HG03064 (cell line): Measurements from ENCODE around the gene PLEKHG5.
"Not testable (repeated sequence)": the region's sequence is repeated elsewhere in the genome, so short reads cannot be mapped to it uniquely, and the experiment has no call there.

Experiments used
- ATAC-seq: cut with Tn5 transposase; IDR thresholded peaks from one replicate; pipeline ENCODE4 v1.9.1; 2021; ENCODE audit warnings: low read depth; ENCODE audit not compliant: unreplicated experiment

The PLEKHG5 gene

DNA sequence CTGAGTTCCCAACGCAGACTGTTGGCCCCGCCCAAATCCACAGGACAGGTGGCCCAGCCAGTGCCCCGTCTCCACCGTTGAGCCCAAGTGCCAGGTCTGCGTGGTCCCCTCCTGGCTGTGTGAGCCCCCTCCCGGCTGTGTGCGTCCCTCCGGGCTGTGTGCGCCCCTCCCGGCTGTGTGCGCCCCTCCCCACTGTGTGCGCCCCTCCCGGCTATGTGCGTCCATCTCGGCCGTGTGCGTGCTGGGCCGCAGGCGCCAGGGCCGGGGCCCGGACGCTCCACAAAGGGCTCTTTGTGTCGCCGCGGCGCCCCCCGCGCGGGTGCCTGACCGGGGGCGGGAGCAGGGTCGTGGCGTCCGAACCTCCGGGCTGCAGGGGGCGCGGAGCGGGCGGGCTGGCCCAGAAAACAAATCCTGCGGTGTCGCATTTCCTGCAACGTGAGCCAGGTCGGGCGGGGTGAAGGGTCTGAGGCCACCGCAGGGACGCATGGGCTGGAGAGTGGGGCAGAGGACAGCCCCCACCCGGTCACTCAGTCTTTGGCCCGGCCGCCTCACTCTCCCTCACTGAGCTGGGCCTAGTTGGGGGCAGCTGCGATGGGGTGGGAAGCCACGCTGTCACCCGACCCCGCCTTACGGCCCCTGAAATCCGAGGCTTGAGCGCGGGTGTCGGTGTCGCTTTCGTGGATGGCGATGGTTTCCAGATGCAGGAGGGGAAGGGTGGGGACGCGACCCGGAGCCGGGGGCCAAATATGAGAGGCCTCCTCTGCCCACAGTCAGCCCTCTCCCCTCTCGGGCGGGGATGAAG is 44.2 kb downstream of the PLEKHG5 start:
- no peak for ATAC-seq

DNA sequence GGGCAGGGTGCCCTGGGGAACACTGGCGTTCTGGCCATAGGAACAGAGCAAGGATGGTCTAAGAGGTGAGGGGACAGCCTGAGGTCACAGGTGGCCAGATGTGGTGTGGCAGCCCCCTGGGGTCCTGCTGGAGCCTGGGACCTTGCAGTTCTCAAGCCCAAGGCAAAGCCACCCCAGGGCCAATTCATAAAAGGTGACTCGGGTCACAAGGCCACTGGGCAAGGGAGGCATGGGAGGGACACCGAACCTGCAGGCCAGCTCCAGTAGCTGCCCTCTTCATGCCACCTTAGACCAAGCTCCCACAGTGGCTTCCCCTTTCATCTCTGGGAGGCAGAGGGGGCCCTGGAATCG is 44.8 kb downstream of the PLEKHG5 start:
- ATAC-seq = no peak

DNA sequence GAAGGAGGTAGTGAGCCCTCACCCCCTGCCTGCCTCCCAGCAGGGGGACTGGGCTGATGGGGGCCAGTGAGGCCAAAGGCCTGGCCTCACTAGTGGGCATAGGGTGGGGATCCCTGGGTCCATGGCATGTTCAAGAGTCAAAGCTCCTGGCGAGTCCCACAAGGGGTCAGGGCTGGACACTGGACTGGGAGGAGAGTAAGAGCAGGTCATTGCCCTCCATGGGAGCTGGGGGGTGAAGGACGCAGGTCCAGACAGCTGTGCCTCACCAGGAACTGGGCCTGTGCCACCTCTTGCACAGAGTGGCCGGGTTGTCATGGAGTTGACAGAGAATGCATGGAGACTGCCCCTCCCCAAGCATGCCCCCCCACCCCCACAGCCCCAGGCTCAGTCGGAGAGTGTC is 45.5 kb downstream of the PLEKHG5 start:
- not testable (repeated sequence) for ATAC-seq

DNA sequence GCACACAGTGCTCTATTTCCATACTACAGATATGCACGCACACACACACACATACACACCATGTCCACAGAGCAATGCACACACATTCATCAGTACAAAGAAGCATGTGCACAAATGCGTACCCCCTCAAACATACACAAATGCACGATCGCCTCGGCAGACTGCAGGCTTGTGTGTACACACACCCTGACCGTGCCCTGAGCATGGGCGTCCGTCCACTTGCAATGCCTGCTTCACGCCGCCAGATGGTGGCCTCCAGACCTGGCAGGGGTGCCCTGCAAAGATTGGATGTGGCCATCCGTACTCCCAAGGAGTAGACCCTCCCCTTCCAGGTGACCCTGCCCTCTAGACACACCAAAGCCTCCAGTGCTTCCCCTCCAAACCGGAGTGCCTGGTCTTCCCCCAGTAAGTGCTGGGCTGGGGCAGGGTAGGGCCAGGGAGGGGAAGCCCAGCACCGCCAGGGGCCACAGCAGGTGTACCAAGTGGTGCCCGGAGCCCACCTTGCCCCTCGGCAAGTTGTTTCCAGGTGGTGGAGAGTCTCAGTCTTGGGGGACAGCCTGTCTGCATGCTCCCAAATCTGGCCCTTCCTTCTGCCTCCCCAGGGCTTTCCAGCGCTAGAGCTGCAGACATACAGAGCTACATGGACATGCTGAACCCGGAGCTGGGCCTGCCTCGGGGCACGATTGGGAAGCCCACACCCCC is 46.3 kb downstream of the PLEKHG5 start:
- ATAC-seq = no peak

DNA sequence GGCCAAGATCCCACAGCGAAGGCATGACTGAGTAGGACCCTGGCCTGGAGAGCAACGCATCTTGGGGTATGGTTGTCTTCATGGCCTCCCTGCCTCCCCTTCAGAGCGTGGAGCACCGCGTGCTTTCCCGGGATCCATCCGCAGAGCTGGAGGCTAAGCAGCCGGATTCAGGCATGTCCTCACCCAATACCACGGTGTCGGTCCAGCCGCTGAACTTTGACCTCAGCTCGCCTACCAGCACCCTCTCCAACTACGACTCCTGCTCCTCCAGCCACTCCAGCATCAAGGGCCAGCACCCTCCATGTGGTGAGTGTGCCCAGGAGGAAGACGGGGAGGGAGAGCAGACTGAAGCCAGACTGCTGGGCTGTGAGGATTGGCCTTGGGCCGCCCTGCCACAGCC is 47.1 kb downstream of the PLEKHG5 start:
- ATAC-seq = no peak

DNA sequence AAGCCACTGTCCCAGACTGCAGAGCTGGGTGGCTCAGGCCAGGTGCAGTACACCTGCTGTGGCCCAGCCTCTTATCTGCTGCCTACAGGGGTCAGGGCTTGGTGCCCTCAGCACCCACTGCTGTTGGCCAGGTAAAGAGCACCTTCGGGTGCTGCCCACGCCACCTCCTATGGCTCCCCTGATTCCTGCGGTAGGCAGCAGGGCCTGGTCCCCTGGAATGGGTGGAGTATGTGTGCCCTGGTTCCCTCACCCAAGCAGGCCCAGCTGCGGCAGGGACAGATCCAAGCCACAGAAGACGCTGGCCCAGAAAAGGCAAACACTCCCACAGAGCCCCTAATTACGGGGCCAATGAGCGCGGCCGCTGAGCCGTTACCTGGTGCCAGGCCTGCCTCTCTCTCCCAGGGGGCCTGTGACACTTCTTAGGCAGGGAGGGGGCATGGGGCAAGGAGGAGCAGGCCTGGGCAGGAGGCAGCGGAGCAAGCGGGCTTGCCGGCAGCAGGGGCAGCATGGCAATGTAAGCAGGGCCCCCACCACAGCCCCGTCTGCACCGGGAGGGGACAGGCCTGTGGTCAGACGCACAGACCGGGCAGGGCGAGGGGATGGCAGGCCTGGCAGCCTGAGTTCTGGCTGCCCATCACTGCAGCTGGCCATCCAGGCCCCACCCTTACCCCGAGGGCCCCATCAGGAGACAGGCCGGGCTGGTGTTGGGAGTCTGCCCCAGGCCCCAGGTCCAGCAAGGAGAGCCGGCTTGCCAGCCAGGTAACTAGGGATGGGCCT is 47.9 kb downstream of the PLEKHG5 start:
- ATAC-seq = no peak

DNA sequence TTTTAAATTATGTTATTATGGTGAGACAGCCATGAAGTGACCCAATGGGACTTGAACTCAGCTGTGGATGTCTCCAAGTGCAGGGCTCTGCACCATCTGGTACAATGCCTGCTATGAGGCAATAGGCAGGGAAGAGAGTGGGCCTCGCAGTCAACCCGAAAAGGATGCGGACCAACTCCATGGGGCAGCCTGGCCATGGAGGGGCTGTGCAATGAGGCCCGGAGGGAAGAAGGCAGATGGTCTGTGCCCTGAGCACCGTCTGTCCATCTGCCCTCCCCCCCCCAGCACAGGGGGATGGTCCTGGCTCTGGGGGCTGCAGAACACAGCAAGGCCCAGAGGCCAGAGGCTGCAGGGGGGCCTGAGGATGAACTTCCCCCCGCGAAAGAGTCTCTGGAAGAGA is 49.9 kb downstream of the PLEKHG5 start:
- ATAC-seq = no peak

DNA sequence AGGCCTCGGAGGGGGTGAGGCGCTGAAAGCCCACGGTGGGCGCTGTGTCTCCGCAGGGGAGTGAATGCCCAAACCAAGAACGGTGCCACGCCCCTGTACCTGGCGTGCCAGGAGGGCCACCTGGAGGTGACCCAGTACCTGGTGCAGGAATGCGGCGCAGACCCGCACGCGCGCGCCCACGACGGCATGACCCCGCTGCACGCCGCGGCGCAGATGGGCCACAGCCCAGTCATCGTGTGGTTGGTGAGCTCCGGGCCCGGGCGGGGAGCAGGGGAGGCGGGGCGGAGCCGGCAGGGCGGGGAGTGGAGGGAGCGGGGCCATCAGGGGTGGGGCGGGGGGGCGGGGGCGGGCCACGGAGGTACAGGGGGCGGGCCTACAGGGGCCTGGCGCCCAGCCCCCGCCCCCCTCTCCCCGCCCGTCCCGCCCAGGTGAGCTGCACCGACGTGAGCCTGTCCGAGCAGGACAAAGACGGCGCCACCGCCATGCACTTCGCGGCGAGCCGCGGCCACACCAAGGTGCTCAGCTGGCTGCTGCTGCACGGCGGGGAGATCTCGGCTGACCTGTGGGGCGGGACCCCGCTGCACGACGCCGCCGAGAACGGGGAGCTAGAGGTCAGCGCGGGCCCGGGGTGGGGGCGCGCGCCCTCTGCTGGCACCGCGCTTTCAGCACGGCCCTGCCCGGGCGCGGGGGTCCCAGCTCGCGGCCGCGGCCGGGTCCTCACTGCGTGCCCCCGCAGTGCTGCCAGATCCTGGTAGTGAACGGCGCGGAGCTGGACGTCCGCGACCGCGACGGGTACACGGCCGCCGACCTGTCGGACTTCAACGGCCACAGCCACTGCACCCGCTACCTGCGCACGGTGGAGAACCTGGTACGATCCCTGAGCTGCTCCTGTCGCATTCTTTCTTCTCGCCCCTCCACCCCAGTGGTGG is 51.0 kb downstream of the PLEKHG5 start:
- no peak for ATAC-seq

DNA sequence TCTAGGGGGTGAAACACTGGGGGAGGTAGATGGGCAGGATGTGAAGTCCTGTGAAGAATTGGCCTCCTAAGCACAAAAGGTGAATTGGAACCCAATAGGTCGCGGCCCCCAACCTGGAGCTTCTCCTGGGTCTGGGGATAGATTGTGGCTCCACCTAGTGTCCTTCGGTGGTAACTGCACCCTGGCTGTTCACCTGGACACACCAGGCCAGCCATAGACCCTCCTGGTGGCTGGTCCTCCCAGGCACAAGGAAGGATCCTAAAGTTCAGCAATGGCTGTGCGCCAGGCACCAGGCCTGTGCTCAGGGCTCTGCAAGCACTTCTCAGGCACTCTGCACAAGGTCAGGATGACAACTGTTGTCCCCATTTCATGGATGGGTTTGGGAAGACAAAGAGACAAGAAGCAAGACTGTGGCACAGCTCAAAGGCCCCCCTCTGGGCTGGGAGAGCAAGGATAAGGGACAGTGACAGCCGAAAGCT is 53.4 kb downstream of the PLEKHG5 start:
- ATAC-seq = no peak

DNA sequence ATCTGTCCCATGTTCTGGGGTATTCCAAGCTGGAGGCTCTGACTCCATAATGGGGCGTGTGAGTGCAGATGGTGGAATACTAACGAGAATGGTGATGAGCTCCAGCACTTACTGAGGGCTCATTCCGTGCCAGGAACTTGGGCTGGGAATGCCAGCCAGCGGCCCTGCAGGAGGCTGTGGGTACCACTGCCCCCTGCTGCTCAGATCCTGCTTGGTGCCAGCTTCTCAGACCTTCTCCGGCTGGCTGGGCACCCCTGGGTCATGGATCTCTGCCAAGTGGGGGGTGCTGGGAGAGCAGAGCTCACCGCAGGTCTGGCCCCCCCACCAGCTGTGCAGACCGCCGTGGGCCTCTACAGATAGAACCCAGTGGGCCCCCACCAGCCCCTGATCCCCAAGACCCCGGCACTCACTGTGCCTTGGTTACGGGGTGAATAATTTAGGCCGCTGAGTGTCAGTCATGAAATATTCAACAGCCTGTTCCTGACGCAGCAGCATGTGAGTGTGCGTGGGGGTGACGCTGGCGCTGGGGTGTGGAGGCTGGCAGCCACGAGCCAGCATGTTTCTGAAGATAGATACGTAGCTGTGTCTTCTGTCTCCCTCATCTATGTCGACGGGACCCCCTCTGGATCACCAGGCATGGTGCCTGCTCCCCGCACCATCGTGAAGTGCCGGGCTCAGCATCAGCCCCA is 54.3 kb downstream of the PLEKHG5 start:
- not testable (repeated sequence) for ATAC-seq

DNA sequence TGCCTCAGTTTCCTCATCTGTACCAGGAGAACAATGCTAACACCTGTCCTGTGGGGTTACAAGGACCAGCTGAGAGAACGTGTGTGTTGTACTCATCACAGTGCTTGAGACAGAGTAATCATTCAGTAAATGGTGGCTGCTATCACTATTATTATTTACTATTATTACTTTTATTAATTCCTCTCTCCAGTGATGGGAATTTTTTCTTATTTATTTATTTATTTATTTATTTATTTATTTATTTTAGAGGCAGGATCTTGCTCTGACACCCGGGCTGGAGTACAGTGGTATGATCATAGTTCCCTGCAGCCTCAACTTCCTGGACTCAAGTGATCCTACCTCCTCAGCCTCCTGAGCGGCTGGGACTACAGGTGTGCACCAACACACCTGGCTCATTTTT is 55.2 kb downstream of the PLEKHG5 start:
- not testable (repeated sequence) for ATAC-seq

DNA sequence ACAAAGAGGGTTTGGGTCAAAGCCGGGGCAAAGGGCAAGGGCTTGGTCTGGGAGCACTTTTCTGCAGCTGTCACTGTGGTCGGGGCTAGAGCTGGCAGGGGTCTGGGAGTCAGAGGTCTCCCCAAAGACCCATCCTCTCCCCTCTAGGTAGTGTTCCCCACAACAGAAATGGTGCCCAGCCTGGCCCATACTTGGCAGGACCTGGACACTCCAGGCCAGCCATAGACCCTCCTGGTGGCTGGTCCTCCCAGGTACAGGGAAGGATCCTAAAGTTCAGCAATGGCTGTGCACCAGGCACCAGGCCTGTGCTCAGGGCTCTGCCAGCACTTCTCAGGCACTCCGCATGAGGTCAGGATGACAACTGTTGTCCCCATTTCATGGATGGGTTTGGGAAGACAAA is 55.9 kb downstream of the PLEKHG5 start:
- ATAC-seq = no peak

DNA sequence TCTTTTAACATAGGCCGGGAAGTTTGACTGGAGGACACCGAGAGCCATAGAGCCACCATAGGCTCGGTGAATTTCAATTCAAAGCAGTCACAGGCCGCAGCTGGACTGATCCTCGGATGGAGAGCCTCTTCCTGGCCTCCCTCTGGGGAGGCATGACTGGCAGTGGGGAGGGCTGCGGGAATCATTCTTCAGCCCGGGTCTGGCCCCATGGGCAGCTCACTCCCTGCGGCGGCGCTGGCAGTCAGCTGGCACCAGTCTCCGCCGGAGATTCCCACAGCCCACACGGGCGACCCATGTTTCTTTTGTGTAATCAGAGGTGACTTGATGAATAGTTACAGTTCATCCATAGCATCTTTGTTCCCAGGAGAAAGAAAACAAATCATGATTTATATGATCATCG is 56.3 kb downstream of the PLEKHG5 start:
- ATAC-seq = no peak

DNA sequence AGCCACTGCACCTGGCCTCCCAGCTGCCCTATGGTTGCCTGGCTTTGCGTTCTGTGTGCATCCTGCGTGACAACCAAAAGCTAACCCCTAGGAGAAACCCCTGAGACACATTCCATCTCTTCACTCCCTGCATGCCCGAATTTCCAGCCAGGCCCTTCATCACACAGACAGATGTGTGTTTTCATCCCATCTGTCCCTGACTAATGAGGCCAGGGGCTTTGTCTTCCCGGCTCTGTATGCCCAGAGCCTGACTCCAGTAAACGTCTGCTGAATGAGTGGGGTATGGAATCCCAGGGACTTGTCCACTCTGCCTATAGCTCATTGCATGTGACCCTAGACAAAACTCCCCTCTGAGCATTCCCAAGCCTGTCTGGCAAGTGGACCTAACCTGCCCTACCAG is 57.3 kb downstream of the PLEKHG5 start:
- ATAC-seq = no peak

DNA sequence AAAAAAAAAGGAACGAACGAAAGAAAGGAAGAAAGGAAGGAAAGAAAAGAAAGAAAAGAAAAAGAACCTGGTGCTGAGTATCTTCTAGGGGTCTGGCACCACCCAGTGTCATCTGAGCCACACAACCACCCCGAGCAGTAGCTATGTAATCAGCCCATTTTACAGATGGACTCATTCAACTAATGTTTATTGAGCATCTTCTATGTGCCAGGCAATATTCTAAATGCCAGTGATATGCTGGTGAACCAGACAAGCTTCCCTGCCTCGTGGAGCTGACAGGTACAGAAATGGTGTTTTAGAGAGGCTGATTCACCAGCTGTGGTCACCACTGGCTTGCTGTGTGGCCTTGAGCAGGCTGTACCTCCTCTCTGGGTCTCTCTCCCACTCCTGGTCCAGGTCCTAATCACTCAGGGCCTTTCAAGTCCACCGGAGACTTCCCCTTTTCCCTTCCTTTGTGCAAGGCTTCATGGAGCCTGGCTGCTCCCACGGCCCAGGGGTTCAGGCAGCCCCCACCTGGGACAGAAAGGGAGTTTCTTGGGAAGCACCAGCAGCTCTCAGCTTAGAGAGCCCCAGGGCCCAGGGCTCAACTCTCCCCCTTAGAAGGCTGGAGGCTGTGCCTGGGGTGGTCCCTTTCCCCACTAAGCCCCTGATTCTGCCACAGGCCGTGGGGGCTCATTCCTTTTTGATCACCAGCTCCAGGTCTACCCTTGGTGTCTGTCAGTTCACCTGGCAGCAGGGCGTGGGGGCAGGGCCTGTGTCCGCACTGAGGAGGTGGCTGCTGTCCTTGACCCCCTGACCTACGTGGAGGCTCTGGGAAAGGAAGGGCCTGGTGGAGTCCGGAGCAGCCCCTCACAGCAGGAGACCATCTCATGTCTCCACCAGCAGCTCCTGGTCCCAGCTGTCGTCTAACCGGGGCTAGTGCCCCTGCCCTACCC is 59.6 kb downstream of the PLEKHG5 start:
- not testable (repeated sequence) for ATAC-seq

DNA sequence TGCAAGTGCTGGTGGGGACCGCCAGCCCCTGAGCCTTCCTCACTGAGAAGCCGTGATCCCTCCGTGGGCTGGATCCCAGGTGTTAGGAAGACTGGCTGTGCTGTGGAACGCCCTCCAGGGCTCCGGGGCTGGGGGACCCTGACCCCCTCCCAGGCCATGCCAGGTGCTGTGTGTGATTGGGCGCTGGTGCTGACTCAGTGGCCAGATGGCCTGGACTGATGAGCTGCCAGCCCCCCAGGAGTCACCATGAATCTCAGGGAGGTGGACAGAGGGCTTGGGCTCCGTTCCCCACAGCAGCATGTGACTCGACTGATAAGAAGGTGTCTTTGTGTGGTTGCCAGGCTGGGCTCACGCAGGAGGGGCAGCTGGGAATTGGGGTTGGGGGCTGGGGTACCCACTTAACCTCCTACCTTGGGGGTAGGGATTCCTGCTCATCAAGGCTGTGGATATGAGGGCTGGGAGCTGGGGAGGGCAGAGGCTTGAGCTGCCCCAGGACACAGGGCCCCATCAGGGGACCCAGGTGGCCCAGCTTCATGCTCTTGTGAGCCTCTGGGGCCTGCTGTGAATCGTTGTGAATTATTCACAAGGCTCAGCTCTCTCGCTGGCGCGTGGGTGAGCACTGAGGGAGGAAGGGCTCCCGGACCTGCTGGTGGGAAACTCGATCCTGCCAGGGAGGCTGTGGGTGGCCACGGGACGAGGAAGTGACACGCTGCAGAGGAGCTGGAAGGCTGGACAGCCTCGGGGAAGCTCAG is 61.6 kb downstream of the PLEKHG5 start:
- ATAC-seq = not testable (repeated sequence)

DNA sequence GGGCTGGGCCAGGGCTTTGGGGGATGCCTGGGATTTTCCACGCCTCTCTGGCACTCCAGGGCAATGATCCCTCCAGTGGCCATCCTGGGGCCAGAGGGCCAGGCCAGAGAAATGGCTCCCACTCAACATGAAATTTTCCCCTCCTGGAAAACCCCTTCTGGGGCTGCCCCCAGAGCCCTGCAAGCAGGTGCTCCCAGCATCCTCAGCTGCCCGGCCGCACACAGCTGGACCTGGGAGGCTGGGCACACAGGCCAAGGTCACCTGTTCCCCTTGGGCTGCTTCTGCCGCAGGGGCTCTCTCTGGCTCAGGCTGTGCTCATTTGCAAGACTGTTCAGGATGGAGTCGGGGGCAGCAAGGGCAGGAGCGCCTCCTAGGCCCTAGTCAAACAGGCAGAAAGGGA is 63.0 kb downstream of the PLEKHG5 start:
- ATAC-seq = not testable (repeated sequence)
